WI38 (cell line): ENCODE data around the gene FZD1.

Source experiments
- H3K4me3 ChIP-seq: 2 replicates; pipeline ENCODE4 v1.5.1; 2011; ENCODE audit warnings: low read depth, mild to moderate bottlenecking, control low read depth, low read length
- TF ChIP-seq, protein P1 (sequence below): IDR thresholded peaks from 2 replicates; pipeline ENCODE4 v1.5.1; 2012; ENCODE audit warnings: low read depth, mild to moderate bottlenecking, control low read depth, low read length

FZD1 gene

DNA sequence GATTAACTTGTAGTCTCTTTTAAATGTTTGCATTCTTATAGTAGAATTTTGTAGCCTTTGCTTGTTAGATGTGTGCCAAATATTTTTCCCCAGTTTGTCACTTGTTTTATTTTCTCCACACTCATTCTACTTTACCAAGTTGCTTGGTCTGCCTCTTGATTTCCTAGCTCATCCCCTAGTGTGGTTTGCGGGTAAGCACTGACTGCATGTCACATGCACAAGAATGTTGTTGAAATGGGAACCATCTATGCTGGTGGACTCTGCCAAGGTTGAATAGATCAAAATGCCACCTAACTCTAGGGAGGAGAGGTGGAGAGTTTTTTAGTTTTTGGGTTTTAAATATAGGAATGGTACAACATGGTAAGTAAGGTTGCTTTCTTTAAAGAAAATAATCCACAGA, 47.6 kb downstream of the FZD1 start:
- H3K4me3 ChIP-seq, result no peak overlapping the region
- TF ChIP-seq, protein P1, sequence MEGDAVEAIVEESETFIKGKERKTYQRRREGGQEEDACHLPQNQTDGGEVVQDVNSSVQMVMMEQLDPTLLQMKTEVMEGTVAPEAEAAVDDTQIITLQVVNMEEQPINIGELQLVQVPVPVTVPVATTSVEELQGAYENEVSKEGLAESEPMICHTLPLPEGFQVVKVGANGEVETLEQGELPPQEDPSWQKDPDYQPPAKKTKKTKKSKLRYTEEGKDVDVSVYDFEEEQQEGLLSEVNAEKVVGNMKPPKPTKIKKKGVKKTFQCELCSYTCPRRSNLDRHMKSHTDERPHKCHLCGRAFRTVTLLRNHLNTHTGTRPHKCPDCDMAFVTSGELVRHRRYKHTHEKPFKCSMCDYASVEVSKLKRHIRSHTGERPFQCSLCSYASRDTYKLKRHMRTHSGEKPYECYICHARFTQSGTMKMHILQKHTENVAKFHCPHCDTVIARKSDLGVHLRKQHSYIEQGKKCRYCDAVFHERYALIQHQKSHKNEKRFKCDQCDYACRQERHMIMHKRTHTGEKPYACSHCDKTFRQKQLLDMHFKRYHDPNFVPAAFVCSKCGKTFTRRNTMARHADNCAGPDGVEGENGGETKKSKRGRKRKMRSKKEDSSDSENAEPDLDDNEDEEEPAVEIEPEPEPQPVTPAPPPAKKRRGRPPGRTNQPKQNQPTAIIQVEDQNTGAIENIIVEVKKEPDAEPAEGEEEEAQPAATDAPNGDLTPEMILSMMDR, result no peak

DNA sequence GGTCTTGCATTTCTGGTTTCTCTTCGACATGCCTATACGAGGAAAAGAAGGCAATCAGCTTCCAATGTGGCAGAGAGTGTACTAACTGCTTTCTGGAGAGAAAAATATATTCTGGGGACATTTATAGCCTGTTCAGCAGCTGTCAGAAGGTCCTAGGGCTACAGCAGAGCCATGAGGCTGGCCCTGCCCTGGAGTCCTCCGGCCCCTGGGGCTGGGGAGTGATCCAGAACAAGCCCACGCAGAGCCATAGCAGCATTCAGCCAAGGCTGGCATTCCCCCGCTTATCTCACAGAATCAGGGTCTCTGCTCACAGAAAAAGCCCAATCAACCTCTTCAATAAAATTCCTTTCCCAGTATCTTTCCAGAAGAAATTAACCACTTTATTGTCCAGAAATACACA, 48.9 kb downstream of the FZD1 start:
- TF ChIP-seq, protein P1, result no peak
- H3K4me3 ChIP-seq, result no peak overlapping the region

DNA sequence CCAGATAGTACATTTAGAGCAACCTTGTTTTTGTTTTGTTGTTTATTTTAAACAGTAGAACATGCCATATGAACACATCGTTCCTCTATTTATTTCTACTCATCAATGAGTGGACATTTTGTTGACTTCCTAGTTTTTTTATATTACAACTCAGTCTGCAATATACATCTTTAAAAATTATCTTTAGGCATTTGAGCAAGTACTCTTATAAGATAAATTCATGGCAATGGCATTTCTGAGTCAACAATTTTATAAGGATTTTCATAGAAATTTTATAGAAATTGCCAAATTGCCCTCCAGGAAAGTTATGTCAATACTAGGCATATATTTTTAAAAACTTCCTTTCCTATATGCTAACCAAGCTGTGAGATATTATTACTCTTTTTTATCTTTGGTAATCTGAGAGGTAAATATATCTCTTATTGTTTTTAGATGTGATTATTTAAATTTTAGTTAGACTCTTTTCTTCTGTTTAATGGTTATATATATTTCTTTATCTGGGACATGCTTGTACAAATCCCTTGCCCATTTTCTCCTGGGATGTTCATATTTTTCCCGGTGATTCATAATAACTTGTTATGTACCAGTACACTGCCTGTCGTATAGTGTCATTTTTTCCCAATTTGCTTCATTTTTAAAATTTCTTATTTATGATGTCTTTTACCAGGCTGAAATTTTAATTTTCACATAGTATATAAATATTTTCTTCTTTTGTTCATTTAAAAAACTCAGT, 50.5 kb downstream of the FZD1 start:
- TF ChIP-seq, protein P1, result no peak
- no peak overlapping the region for H3K4me3 ChIP-seq

DNA sequence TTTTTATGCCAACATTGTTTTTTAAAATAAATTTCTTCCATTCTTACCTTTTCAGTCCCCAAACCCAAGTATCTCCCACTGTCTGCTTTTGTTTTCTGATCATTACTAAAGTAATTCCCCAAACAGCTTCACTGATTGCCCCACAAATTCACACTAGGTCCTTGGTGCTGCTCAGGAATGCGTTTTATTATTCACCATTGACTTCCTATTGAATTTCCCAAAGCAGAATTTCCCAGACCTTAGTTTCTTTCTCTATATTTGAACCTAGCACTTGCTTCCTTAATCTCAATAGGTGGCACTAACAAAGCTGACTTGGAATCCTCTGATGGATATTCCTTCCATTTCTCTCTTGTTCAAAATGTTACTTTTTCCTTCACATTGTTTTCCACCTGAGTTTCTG, 52.2 kb downstream of the FZD1 start:
- TF ChIP-seq, protein P1, result no peak

DNA sequence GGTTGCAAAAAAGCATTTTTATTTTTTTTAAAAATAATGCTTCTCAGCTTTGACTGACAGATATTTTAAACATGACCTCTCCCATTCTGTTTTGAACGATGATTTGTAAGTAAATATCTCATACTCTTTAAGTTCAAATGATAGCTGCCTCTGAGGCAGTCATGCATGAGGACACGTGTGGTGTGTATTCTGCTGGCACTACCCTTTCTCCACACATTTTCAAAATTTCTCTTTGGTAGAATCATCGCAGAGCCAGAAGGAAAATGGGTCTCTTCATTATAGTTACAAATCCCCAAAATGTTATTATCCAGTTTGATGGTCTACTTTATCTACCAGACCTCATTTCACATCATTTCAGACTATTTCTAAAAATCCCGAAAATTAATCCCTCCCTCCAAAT, 55.1 kb downstream of the FZD1 start:
- TF ChIP-seq, protein P1, result no peak

More for the DNA sequence above, 52.2 kb downstream of the FZD1 start:
- H3K4me3 ChIP-seq, result no peak overlapping the region

DNA sequence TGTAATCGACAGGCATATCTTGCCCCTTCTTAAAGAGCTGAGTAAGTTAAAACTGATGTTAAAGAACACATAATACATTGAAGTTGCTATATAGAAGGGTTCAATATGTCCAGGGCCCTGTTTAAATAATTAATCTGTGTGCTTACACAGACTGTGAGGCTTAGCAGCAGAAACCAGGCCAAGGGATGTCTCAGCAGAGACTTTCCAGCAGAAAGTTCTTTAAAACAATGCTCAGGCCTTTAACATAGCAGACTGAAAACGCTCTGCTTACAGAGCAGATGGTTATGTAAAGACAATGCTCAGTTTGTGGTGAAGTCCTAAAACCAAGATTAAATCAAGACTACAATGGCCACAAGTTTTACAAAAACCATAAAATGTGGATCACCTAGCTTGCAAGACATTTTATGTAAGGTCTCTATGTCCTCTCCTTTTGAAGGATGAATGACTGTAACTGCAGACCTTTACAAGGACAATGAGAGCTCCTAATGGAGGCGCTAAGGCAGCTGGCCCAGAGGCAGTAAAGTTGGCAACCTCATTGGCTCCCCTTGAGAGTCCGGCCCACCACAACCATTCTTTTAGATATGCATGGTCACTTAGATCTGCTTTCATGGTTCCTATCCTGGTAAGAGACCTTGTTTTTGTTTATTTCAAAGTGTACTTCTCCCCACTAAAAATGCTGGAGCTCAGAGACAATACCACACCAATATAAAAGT, 56.3 kb downstream of the FZD1 start:
- no peak overlapping the region for H3K4me3 ChIP-seq
- TF ChIP-seq, protein P1, result no peak

More for the DNA sequence above, 55.1 kb downstream of the FZD1 start:
- H3K4me3 ChIP-seq, result no peak overlapping the region
